Measurements from ENCODE around the gene MYLK4.

Gene MYLK4

DNA sequence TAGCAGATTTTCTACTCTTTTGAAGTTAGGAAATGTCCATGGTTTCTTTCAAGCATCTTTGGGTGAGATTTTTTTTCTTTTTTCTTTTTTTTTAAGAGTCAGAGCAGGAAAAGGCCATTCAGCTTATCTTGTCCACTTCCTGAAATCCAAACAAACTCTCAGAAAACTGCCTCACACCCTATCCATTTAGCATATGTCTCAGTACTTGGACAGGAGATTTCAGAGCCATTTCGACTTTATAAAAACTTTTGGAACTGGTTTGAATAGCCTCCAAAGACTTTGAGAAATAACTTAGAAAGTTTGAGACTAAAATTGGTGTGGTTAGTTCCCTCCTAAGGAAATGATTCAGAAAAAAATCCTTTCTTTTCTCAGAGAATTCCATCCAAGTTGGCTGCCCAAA, 125.1 kb downstream of the MYLK4 start:
- no peak for DNase-seq (ENCODE audit: extremely low read depth, low read depth)
- H3K4me3 ChIP-seq (replicated peaks; ENCODE audit: low read depth, low read length), result no peak overlapping the region
- TF ChIP-seq, protein P1, sequence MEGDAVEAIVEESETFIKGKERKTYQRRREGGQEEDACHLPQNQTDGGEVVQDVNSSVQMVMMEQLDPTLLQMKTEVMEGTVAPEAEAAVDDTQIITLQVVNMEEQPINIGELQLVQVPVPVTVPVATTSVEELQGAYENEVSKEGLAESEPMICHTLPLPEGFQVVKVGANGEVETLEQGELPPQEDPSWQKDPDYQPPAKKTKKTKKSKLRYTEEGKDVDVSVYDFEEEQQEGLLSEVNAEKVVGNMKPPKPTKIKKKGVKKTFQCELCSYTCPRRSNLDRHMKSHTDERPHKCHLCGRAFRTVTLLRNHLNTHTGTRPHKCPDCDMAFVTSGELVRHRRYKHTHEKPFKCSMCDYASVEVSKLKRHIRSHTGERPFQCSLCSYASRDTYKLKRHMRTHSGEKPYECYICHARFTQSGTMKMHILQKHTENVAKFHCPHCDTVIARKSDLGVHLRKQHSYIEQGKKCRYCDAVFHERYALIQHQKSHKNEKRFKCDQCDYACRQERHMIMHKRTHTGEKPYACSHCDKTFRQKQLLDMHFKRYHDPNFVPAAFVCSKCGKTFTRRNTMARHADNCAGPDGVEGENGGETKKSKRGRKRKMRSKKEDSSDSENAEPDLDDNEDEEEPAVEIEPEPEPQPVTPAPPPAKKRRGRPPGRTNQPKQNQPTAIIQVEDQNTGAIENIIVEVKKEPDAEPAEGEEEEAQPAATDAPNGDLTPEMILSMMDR (IDR thresholded peaks at IDR 0.05; ENCODE audit: low read depth, low read length, missing control alignments), result no peak

DNA sequence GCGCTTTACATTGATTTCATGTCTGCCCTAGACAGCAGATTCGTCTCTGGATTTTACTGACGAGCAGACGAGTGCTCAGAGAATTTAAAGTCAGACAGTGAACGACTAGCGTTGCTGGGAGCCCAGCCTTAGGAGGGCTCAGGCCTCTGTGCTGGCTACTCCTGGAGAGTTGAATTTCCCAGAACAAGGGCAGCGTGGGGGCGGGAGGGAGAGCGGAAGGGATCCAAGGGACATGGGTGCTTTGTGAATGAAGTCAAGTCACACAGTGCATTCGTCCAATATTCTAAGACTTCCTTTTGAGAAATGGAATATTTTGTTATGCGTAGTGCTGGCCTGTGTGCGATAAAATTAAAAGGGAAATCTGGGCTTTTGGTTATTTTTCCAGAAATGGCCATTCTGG, 126.5 kb downstream of the MYLK4 start:
- DNase-seq (ENCODE audit: extremely low read depth, low read depth), result no peak
- TF ChIP-seq, protein P1 (IDR thresholded peaks at IDR 0.05; ENCODE audit: low read depth, low read length, missing control alignments), result no peak
- H3K4me3 ChIP-seq (replicated peaks; ENCODE audit: low read depth, low read length), result no peak overlapping the region

DNA sequence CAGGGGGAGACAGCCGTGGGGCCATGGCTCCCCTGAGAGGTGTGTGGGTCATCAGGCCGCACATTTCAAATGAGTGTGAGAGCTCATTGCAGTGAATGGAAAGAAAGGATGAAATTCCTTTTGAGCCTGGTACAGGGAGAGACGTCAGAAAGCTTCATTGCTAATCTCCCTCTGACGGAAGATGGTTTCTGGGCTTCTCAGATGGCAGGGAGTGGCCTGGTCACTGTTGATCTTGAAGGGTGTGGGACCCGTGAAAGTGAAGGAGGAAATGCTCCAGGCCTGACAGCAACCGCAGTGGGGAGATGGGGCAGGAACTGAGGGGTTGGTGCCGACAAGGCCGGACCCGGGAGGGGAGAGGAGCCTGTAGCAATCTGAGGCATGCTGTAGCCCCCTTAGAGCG, 127.4 kb downstream of the MYLK4 start:
- TF ChIP-seq, protein P1 (IDR thresholded peaks at IDR 0.05; ENCODE audit: low read depth, low read length, missing control alignments), result no peak
- no peak overlapping the region for H3K4me3 ChIP-seq (replicated peaks; ENCODE audit: low read depth, low read length)
- no peak for DNase-seq (ENCODE audit: extremely low read depth, low read depth)

DNA sequence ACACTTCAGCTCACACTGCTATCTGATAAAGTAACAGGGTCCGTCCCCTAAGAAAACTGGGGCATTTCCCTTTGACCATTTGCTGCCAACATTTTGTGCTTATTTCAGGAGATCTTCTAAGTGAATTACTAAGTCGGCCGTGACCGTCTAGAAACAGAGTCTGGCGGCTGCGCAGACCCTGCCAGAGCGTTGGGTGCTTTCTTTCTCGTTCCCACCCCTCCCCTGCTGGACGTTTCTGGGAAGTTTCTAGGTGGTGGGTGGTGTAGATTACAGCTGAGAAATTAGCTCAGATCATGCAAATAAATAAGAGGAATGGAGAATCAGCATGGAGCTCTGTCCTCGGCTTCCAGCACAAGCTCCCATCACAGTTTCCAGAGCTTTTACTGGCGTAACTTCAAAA, 128.1 kb downstream of the MYLK4 start:
- no peak overlapping the region for H3K4me3 ChIP-seq (replicated peaks; ENCODE audit: low read depth, low read length)
- TF ChIP-seq, protein P1 (IDR thresholded peaks at IDR 0.05; ENCODE audit: low read depth, low read length, missing control alignments), result no peak
- no peak for DNase-seq (ENCODE audit: extremely low read depth, low read depth)

DNA sequence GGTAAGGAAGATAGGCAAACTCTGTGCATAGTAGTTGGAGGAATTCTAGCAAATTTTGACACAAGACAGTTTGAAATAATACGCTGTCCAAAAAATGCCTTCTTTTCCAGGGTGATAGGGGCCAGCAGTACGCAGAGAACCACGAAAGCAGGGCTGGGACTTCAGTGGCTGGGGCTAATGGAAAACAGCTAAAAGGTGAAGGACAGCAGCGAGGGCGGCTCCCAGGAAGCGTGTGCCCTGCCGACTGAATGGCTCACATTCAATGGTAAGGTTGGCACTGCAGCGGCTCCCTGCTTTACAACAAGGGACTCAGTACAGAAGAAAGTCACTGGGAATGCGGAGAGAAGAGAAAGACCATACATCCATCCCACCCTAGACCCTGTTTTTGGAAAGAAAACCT, 131.1 kb downstream of the MYLK4 start:
- TF ChIP-seq, protein P1 (IDR thresholded peaks at IDR 0.05; ENCODE audit: low read depth, low read length, missing control alignments), result no peak

DNA sequence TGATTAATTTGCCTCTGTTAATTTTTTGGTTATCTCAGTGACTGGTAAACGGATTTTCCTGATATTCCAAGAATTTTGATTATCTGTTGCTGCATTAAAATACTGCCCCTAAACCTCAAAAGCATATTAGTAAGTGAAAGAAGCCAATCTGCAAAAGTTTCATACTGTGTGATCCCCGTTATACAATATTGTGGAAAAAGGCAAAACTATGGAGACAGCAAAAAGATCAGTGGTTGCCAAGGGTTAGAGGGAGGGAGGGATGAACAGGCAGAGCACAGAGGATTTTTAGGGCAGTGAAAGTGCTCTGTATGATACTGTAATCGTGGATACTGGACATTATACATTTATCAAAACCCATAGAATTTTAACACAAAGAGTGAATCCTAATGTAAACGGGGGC, 133.0 kb downstream of the MYLK4 start:
- no peak overlapping the region for H3K4me3 ChIP-seq (replicated peaks; ENCODE audit: low read depth, low read length)
- DNase-seq (ENCODE audit: extremely low read depth, low read depth), result no peak
- TF ChIP-seq, protein P1 (IDR thresholded peaks at IDR 0.05; ENCODE audit: low read depth, low read length, missing control alignments), result no peak

More for the DNA sequence above, 131.1 kb downstream of the MYLK4 start:
- no peak for DNase-seq (ENCODE audit: extremely low read depth, low read depth)
- no peak overlapping the region for H3K4me3 ChIP-seq (replicated peaks; ENCODE audit: low read depth, low read length)

DNA sequence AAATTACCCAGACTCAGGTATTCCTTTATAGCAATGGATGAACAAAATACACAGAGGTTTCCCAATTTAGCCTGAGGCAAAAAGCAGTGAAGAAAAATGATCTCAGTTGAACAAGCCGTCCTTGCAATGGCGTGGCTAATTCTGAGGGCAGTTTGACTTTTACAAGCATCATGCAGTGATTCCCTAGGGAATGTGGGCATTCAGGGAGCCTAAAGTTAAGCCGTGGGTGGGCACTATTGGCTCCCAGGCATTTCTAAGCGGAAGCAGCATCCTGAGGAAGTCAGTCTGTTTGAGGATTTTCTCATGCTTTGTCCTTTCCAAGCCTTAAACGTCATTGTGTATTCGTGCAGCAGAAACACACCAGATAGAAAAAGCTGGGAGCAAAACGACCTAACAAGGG, 133.9 kb downstream of the MYLK4 start:
- TF ChIP-seq, protein P1 (IDR thresholded peaks at IDR 0.05; ENCODE audit: low read depth, low read length, missing control alignments), result no peak
- no peak overlapping the region for H3K4me3 ChIP-seq (replicated peaks; ENCODE audit: low read depth, low read length)
- DNase-seq (ENCODE audit: extremely low read depth, low read depth), result no peak
